Measurements from ENCODE around the gene TNFAIP8.

DNA sequence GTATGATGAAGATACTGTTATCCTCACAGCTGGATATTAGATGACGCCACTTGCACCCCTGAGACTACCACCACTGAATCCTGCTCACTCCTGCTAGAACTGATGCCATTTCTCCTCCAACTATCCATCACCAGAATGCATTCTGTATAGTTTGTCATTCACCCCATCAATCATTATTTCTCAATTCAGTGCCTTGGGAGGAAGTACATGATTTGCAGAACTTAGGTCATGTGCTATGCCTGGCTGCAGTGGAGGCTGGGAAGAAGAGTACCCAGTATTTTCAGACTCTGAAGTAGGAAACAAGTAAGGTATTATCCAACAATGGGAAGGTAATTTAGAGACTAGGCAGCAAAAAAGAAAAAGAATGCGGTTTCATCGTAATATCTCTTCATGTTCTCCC lies 70.2 kb downstream of the TNFAIP8 start:
- TF ChIP-seq CREB1 (IDR thresholded peaks at IDR 0.05; ENCODE audit: low read depth) (no peak), EP300 (IDR thresholded peaks at IDR 0.05; ENCODE audit: borderline replicate concordance) (no peak), TAF1 (IDR thresholded peaks at IDR 0.05; ENCODE audit: low read depth) (no peak), EGR1 (IDR thresholded peaks at IDR 0.05) (no peak), TCF12 (IDR thresholded peaks at IDR 0.05; ENCODE audit: low read depth) (no peak), YY1 (IDR thresholded peaks at IDR 0.05; ENCODE audit: low read depth) (no peak), CEBPB (IDR thresholded peaks at IDR 0.05) (no peak), NFIC (IDR thresholded peaks at IDR 0.05) (no peak), RAD21 (IDR thresholded peaks at IDR 0.05; ENCODE audit: low read depth) (no peak), TEAD4 (IDR thresholded peaks at IDR 0.05) (no peak)
- TF ChIP-seq, protein P1, sequence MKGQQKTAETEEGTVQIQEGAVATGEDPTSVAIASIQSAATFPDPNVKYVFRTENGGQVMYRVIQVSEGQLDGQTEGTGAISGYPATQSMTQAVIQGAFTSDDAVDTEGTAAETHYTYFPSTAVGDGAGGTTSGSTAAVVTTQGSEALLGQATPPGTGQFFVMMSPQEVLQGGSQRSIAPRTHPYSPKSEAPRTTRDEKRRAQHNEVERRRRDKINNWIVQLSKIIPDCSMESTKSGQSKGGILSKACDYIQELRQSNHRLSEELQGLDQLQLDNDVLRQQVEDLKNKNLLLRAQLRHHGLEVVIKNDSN (IDR thresholded peaks at IDR 0.05) = no peak
- TF ChIP-seq, protein P2, sequence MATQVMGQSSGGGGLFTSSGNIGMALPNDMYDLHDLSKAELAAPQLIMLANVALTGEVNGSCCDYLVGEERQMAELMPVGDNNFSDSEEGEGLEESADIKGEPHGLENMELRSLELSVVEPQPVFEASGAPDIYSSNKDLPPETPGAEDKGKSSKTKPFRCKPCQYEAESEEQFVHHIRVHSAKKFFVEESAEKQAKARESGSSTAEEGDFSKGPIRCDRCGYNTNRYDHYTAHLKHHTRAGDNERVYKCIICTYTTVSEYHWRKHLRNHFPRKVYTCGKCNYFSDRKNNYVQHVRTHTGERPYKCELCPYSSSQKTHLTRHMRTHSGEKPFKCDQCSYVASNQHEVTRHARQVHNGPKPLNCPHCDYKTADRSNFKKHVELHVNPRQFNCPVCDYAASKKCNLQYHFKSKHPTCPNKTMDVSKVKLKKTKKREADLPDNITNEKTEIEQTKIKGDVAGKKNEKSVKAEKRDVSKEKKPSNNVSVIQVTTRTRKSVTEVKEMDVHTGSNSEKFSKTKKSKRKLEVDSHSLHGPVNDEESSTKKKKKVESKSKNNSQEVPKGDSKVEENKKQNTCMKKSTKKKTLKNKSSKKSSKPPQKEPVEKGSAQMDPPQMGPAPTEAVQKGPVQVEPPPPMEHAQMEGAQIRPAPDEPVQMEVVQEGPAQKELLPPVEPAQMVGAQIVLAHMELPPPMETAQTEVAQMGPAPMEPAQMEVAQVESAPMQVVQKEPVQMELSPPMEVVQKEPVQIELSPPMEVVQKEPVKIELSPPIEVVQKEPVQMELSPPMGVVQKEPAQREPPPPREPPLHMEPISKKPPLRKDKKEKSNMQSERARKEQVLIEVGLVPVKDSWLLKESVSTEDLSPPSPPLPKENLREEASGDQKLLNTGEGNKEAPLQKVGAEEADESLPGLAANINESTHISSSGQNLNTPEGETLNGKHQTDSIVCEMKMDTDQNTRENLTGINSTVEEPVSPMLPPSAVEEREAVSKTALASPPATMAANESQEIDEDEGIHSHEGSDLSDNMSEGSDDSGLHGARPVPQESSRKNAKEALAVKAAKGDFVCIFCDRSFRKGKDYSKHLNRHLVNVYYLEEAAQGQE (IDR thresholded peaks at IDR 0.05; ENCODE audit: low read depth) = no peak
- TF ChIP-seq, protein P3, sequence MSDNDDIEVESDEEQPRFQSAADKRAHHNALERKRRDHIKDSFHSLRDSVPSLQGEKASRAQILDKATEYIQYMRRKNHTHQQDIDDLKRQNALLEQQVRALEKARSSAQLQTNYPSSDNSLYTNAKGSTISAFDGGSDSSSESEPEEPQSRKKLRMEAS (IDR thresholded peaks at IDR 0.05) = no peak
